ENCODE measurements around the gene ARID5B. TPM values are rescaled to one million over a fixed set of nuclear protein-coding genes. Genes with fewer than 3 reads are reported as not detected.

Gene ARID5B
- total RNA-seq, 1 experiment from 2014 or later = 12.4 TPM

- DNase-seq (ENCODE audit: low spot score) = no peak
- in situ Hi-C loops (cut with HindIII; ENCODE audit: low sequenced_read_pairs) = no loop called here
Measured at GRCh38 chr10:62096256-62096933, 194.9 kb downstream of the ARID5B start.

- in situ Hi-C loops (cut with HindIII; ENCODE audit: low sequenced_read_pairs) = no loop called here
Measured at GRCh38 chr10:62098278-62099121, 197.0 kb downstream of the ARID5B start.

GRCh38 chr10:62099299-62099698, 197.8 kb downstream of the ARID5B start:
- no peak for DNase-seq (ENCODE audit: low spot score)

More at GRCh38 chr10:62098278-62099121, 197.0 kb downstream of the ARID5B start:
- DNase-seq (ENCODE audit: low spot score) = no peak

GRCh38 chr10:62103857-62104256, 202.4 kb downstream of the ARID5B start:
- no peak for DNase-seq (ENCODE audit: low spot score)
- in situ Hi-C loops (cut with HindIII; ENCODE audit: low sequenced_read_pairs) = no loop called here

More at GRCh38 chr10:62099299-62099698, 197.8 kb downstream of the ARID5B start:
- in situ Hi-C loops (cut with HindIII; ENCODE audit: low sequenced_read_pairs) = no loop called here

- no peak for DNase-seq (ENCODE audit: low spot score)
- in situ Hi-C loops (cut with HindIII; ENCODE audit: low sequenced_read_pairs) = no loop called here
Measured at GRCh38 chr10:62106929-62107519, 205.5 kb downstream of the ARID5B start.

- DNase-seq (ENCODE audit: low spot score) = no peak
- in situ Hi-C loops (cut with HindIII; ENCODE audit: low sequenced_read_pairs) = no loop called here
Measured at GRCh38 chr10:62108759-62109586, 207.5 kb downstream of the ARID5B start.

GRCh38 chr10:62109587-62110293, 208.2 kb downstream of the ARID5B start:
- in situ Hi-C loops (cut with HindIII; ENCODE audit: low sequenced_read_pairs) = no loop called here
- DNase-seq (ENCODE audit: low spot score) = no peak

GRCh38 chr10:62112300-62112699, 210.8 kb downstream of the ARID5B start:
- DNase-seq (ENCODE audit: low spot score) = no peak
- in situ Hi-C loops (cut with HindIII; ENCODE audit: low sequenced_read_pairs) = no loop called here

GRCh38 chr10:62112963-62113362, 211.5 kb downstream of the ARID5B start:
- in situ Hi-C loops (cut with HindIII; ENCODE audit: low sequenced_read_pairs) = no loop called here
- DNase-seq (ENCODE audit: low spot score) = no peak

GRCh38 chr10:62113680-62114079, 212.2 kb downstream of the ARID5B start:
- in situ Hi-C loops (cut with HindIII; ENCODE audit: low sequenced_read_pairs) = no loop called here
- DNase-seq (ENCODE audit: low spot score) = no peak

GRCh38 chr10:62115321-62115720, 213.8 kb downstream of the ARID5B start:
- no peak for DNase-seq (ENCODE audit: low spot score)
- in situ Hi-C loops (cut with HindIII; ENCODE audit: low sequenced_read_pairs) = no loop called here

GRCh38 chr10:62115842-62116241, 214.3 kb downstream of the ARID5B start:
- no peak for DNase-seq (ENCODE audit: low spot score)
- in situ Hi-C loops (cut with HindIII; ENCODE audit: low sequenced_read_pairs) = no loop called here

- DNase-seq (ENCODE audit: low spot score) = no peak
- in situ Hi-C loops (cut with HindIII; ENCODE audit: low sequenced_read_pairs) = no loop called here
Measured at GRCh38 chr10:62116896-62117295, 215.4 kb downstream of the ARID5B start.

GRCh38 chr10:62121187-62121530, 219.7 kb downstream of the ARID5B start:
- in situ Hi-C loops (cut with HindIII; ENCODE audit: low sequenced_read_pairs) = no loop called here
- DNase-seq (ENCODE audit: low spot score) = no peak

- in situ Hi-C loops (cut with HindIII; ENCODE audit: low sequenced_read_pairs) = no loop called here
Measured at GRCh38 chr10:62127975-62128374, 226.5 kb downstream of the ARID5B start.

GRCh38 chr10:62130948-62131347, 229.4 kb downstream of the ARID5B start:
- in situ Hi-C loops (cut with HindIII; ENCODE audit: low sequenced_read_pairs) = no loop called here
- no peak for DNase-seq (ENCODE audit: low spot score)

More at GRCh38 chr10:62127975-62128374, 226.5 kb downstream of the ARID5B start:
- no peak for DNase-seq (ENCODE audit: low spot score)

- no peak for DNase-seq (ENCODE audit: low spot score)
- in situ Hi-C loops (cut with HindIII; ENCODE audit: low sequenced_read_pairs) = no loop called here
Measured at GRCh38 chr10:62131724-62132123, 230.2 kb downstream of the ARID5B start.

- in situ Hi-C loops (cut with HindIII; ENCODE audit: low sequenced_read_pairs) = no loop called here
- DNase-seq (ENCODE audit: low spot score) = no peak
Measured at GRCh38 chr10:62133618-62134017, 232.1 kb downstream of the ARID5B start.

GRCh38 chr10:62136931-62137330, 235.4 kb downstream of the ARID5B start:
- DNase-seq (ENCODE audit: low spot score) = no peak
- in situ Hi-C loops (cut with HindIII; ENCODE audit: low sequenced_read_pairs) = no loop called here
